Uterus (tissue), 4 donors: Measurements from ENCODE around the gene ABL1. TPM values are rescaled to one million over a fixed set of nuclear protein-coding genes. Genes with fewer than 3 reads are reported as not detected.
"Not testable (repeated sequence)": the region's sequence is repeated elsewhere in the genome, so short reads cannot be mapped to it uniquely, and the experiment has no call there.

Source experiments
- DNase-seq, 2 donors: peaks; one replicate each; pipeline ENCODE4 v3.0.0-alpha.2; 2019 to 2020
- H3K27ac ChIP-seq, 2 donors: fragments of 200-600 bp; sonication (generic); 1 replicate in 1 of 2; 2 replicates in 1 of 2; pipeline ENCODE4 v1.5.1; 2016 to 2018
- H3K27me3 ChIP-seq, 2 donors: fragments of 200-600 bp; sonication (generic); one replicate each; pipeline ENCODE4 v1.5.1; 2018 to 2019; ENCODE audit warnings: control low read depth in 1 of 2
- H3K36me3 ChIP-seq, 2 donors: fragments of 200-600 bp; sonication (generic); one replicate each; pipeline ENCODE4 v1.5.1; 2019; ENCODE audit warnings: control low read depth in 1 of 2
- H3K4me1 ChIP-seq, 2 donors: fragments of 200-600 bp; sonication (generic); one replicate each; pipeline ENCODE4 v1.5.1; 2018 to 2019; ENCODE audit warnings: control low read depth in 1 of 2
- H3K4me3 ChIP-seq, 2 donors: fragments of 200-600 bp; sonication (generic); 1 replicate in 1 of 2; 2 replicates in 1 of 2; pipeline ENCODE4 v1.5.1; 2018 to 2019; ENCODE audit warnings: mild to moderate bottlenecking in 1 of 2
- H3K9me3 ChIP-seq, 2 donors: fragments of 200-600 bp; sonication (generic); one replicate each; pipeline ENCODE4 v1.5.1; 2019; ENCODE audit warnings: control low read depth in 1 of 2
- CTCF ChIP-seq, 4 experiments: fragments of 200-600 bp in 2 of 4; fragments of 450-650 bp in 2 of 4; sonication (generic) in 2 of 4; IDR thresholded peaks; one replicate each; pipeline ENCODE4 v1.5.1; 2016 to 2019; ENCODE audit warnings: antibody characterized with exemption in 4 of 4, mild to moderate bottlenecking in 2 of 4, moderate library complexity in 1 of 4
- POLR2A ChIP-seq, 2 donors: fragments of 450-650 bp; IDR thresholded peaks; one replicate each; pipeline ENCODE4 v1.6.1; 2016; ENCODE audit warnings: antibody characterized with exemption in 2 of 2, mild to moderate bottlenecking in 1 of 2, moderate library complexity in 1 of 2
- intact Hi-C: fragments of 100-400 bp; cut with DNase I; formaldehyde crosslinking; loops from one replicate; pipeline ENCODE4 v1.15.1; 2023; ENCODE audit warnings: low total_unique reads
- total RNA-seq, 4 donors: library from RNA; depleted of rRNA in 3 of 4; stranded (reverse); fragments of >200 nt in 3 of 4; gene quantifications; one replicate each; pipeline versions ENCODE4 v1.1.0 to v1.2.4, GENCODE V29; 2014 to 2023
- donor health status: DM: yes; HTN: yes; CAD: no.

Gene ABL1
- total RNA-seq, 4 donors from 2014 or later = 22.5 to 117 (median 57.8) TPM

DNA sequence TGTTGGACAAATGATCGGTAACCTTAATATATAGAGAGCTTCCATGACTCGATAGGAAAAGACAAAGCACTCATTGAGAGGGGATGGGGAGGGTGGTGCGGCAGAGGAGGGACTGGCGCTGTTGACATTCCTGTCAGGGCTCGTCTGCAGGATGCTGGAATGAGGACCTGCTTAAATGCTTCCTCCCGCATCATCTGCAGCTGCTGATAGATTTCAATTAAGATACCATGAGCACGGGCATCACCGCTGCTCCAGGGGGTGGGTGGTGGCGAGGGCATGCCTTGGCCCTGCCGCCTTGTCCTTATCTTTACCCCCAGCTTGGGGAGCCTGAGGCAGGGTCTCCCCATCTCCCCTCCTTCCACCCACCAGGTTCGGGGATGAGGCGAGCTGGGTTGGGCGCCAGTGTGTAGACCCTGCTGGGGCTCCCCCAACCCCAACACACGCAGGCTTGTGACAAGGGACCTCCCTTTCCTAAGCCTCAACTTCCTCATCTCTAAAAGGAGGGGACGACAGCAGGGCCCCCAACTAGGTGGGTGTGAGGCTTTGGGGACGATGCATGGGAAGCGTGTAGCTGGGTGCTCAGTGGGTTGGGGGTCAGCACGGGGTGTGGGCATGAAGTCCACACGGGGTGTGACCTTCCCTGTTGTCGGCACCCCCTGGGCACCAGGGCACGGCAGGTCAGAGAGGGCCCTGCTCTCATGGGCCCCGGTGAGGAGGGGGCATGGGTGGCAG is 73.3 kb downstream of the ABL1 start:
- H3K4me1 ChIP-seq = no peaks in the 10 kb centered on the region
- H3K27me3 ChIP-seq = peaks cover 0 to 1% of the 10 kb centered on the region in 2 donors
- TF ChIP-seq CTCF (IDR thresholded peaks at IDR 0.05) (no peak), POLR2A (IDR thresholded peaks at IDR 0.05) (no peak)
- no peak for DNase-seq
- no peak overlapping the region for H3K27ac ChIP-seq
- intact Hi-C loops = no loop called here
- H3K4me3 ChIP-seq = no peak overlapping the region
- no peaks in the 10 kb centered on the region for H3K36me3 ChIP-seq
- H3K9me3 ChIP-seq = no peaks in the 10 kb centered on the region

GRCh38 chr9:130908878-130909355 is 73.9 kb downstream of the ABL1 start:
- no peak for DNase-seq
- Histone ChIP-seq H3K4me1 (no peaks in the 10 kb centered on the region), H3K27me3 (no peaks in the 10 kb centered on the region), H3K36me3 (no peaks in the 10 kb centered on the region), H3K9me3 (no peaks in the 10 kb centered on the region), H3K27ac (no peak overlapping the region), H3K4me3 (no peak overlapping the region)
- intact Hi-C loops = no loop called here
- TF ChIP-seq POLR2A (IDR thresholded peaks at IDR 0.05) (no peak), CTCF (IDR thresholded peaks at IDR 0.05) (no peak)

DNA sequence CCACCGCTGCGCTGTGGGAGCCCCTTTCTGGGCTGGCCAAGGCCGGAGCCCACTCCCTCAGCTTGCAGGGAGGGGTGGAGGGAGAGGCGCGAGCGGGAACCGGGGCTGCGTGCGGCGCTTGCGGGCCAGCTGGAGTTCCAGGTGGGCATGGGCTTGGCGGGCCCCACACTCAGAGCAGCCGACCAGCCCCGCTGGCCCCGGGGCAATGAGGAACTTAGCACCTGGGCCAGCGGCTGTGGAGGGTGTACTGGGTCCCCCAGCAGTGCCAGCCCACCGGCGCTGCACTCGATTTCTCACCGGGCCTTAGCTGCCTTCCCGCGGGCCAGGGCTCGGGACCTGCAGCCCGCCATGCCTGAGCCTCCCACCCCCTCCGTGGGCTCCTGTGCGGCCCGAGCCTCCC is 75.0 kb downstream of the ABL1 start:
- H3K9me3 ChIP-seq, H3K36me3 ChIP-seq, H3K27me3 ChIP-seq, H3K4me3 ChIP-seq, DNase-seq, intact Hi-C loops, H3K4me1 ChIP-seq, H3K27ac ChIP-seq: not testable (repeated sequence)

- DNase-seq, H3K4me3 ChIP-seq, H3K4me1 ChIP-seq, H3K27ac ChIP-seq, H3K36me3 ChIP-seq, intact Hi-C loops, H3K27me3 ChIP-seq, H3K9me3 ChIP-seq: not testable (repeated sequence)
Measured at GRCh38 chr9:130910670-130911069, 75.6 kb downstream of the ABL1 start.

DNA sequence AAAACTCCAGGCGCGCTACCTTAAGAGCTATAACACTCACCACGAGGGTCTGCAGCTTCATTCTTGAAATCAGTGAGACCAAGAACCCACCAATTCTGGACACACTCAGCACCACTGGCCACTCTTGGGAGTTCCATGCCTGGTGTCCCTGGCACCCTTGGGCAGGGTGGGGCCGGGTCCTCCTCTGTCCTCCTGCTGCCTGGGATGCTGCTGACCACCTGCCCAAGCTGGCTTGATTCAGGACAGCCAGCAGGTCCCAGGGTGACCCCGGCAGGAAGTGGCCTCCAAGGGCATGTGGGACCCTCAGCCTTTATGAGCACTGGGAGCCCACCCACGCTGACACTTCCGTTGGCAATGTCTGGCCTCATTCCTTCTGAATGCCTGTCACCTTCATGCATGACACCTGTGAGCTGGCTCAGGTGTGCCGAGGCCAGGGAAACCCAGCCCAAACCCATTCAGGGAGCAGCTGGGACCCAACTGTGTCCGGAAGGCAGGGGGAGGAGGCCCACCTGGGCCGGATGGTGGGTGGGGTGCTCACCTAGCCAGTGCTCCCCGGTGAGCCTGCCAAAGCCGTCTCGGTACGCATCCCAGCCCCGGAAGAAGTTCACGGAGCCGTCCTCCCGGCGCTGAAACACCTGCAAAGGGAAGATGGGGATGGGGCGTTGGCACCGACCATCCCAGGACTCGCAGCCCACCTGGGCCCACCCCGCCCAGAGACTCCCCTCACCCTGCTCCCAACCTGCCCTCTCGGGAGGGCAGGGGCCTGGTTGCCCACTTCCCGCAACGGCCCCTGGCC is 76.4 kb downstream of the ABL1 start:
- no peaks in the 10 kb centered on the region for H3K27me3 ChIP-seq
- H3K36me3 ChIP-seq = no peaks in the 10 kb centered on the region
- H3K4me1 ChIP-seq = no peaks in the 10 kb centered on the region
- intact Hi-C loops = no loop called here
- no peak for TF ChIP-seq POLR2A (IDR thresholded peaks at IDR 0.05)
- TF ChIP-seq CTCF (IDR thresholded peaks at IDR 0.05) = no peak
- H3K4me3 ChIP-seq = no peak overlapping the region
- H3K9me3 ChIP-seq = no peaks in the 10 kb centered on the region
- no peak overlapping the region for H3K27ac ChIP-seq
- no peak for DNase-seq

GRCh38 chr9:130912932-130913598 is 78.0 kb downstream of the ABL1 start:
- no peak for DNase-seq
- intact Hi-C loops = no loop called here
- Histone ChIP-seq H3K36me3 (no peaks in the 10 kb centered on the region), H3K4me3 (no peak overlapping the region), H3K9me3 (no peaks in the 10 kb centered on the region), H3K27ac (no peak overlapping the region), H3K27me3 (no peaks in the 10 kb centered on the region), H3K4me1 (no peaks in the 10 kb centered on the region)
- TF ChIP-seq POLR2A (IDR thresholded peaks at IDR 0.05) = no peak
- TF ChIP-seq CTCF (IDR thresholded peaks at IDR 0.05) = no peak
